K562 (cell line): Measurements from ENCODE around the gene SCAPER. TPM values are rescaled to one million over a fixed set of nuclear protein-coding genes. Genes with fewer than 3 reads are reported as not detected.
A peak's percentile ranks its signal among the peaks of the same experiment; 100 is the strongest.

Experiments
- ATAC-seq: fragments of 200-7000 bp; cut with Tn5 transposase; 3 replicates; pipeline ENCODE4 v1.9.1; 2020; ENCODE audit warnings: moderate library complexity
- BruUV-seq: library from RNA; stranded (reverse); fragments of 400-500 nt; replicated peaks from 2 replicates; lab custom pipeline; 2021; lab: Mats Ljungman, UMichigan
- CTCF ChIA-PET: fragments of 300-600 bp; formaldehyde crosslinking; extraction: SDS; loops from one replicate; lab custom pipeline; 2021; ENCODE audit warnings: low intra/inter-chr PET ratio; lab: Yijun Ruan, JAX
- POLR2A ChIA-PET: fragments of 300-600, 350-650 bp; sonication (Branson Sonifier 250); formaldehyde crosslinking; extraction: SDS; loops from one replicate; lab custom pipeline; 2021; ENCODE audit warnings: antibody characterized with exemption, inconsistent platforms; lab: Yijun Ruan, JAX
- DNase-seq, 4 experiments: peaks; one replicate each; pipeline versions ENCODE4 v3.0.0 to v3.0.0-alpha.2; 2011 to 2018; ENCODE audit warnings: low spot score in 3 of 4, mixed read lengths in 3 of 4; ENCODE audit errors: extremely low read depth in 1 of 4
- FAIRE-seq: peaks from 2 replicates; lab custom pipeline; 2011; peaks lifted over from hg19 to GRCh38; lab: Jason Lieb, UNC
- H2AFZ ChIP-seq: 2 replicates; pipeline ENCODE4 v1.6.0; 2011; ENCODE audit warnings: low read depth, low read length, control low read depth, inconsistent platforms
- H3K27ac ChIP-seq: fragments of 200-600 bp; 3 replicates; pipeline ENCODE4 v1.8.0; 2011; ENCODE audit warnings: low read depth, mild to moderate bottlenecking, control low read depth, inconsistent platforms, low read length, moderate library complexity, mixed read lengths; ENCODE audit errors: extremely low read depth
- H3K27me3 ChIP-seq, 2 experiments: fragments of 300-600 bp in 1 of 2; 2 replicates in 1 of 2; 3 replicates in 1 of 2; pipeline versions ENCODE4 v1.6.0 to v1.8.0; 2011; ENCODE audit warnings: inconsistent platforms in 2 of 2, low read length in 2 of 2, mild to moderate bottlenecking in 1 of 2, mixed read lengths in 1 of 2, moderate library complexity in 1 of 2; ENCODE audit not compliant: control insufficient read depth in 2 of 2, insufficient read depth in 2 of 2
- H3K36me3 ChIP-seq: fragments of 300-600 bp; 3 replicates; pipeline ENCODE4 v1.8.0; 2011; ENCODE audit warnings: mild to moderate bottlenecking, low read length, inconsistent platforms; ENCODE audit not compliant: control insufficient read depth, insufficient read depth
- H3K4me1 ChIP-seq, 2 experiments: fragments of 200-600 bp in 1 of 2; replicated peaks in 1 of 2; 2 replicates in 1 of 2; 3 replicates in 1 of 2; pipeline versions ENCODE4 v1.5.1 to v1.8.0; 2011; ENCODE audit warnings: inconsistent platforms in 2 of 2, low read length in 2 of 2, mild to moderate bottlenecking in 1 of 2, mixed read lengths in 1 of 2, moderate library complexity in 1 of 2; ENCODE audit not compliant: control insufficient read depth in 2 of 2, insufficient read depth in 2 of 2
- H3K4me2 ChIP-seq: 2 replicates; pipeline ENCODE4 v1.6.1; 2011; ENCODE audit warnings: low read length, control low read depth, inconsistent platforms, mixed read lengths; ENCODE audit not compliant: insufficient read depth
- H3K4me3 ChIP-seq: fragments of 200-600 bp; sonication (generic), shearing (Covaris generic); 2 replicates; pipeline ENCODE4 v1.5.1; 2016; ENCODE audit warnings: control low read depth, inconsistent platforms
- H3K79me2 ChIP-seq: fragments of 200-600 bp; 3 replicates; pipeline ENCODE4 v1.8.0; 2011; ENCODE audit warnings: low read length, inconsistent platforms; ENCODE audit not compliant: control insufficient read depth, insufficient read depth
- H3K9ac ChIP-seq, 2 experiments: 2 replicates each; pipeline versions ENCODE4 v1.6.0 to v1.6.1; 2011; ENCODE audit warnings: low read depth in 2 of 2, low read length in 2 of 2, control low read depth in 1 of 2, inconsistent platforms in 1 of 2, mild to moderate bottlenecking in 1 of 2, mixed read lengths in 1 of 2; ENCODE audit not compliant: insufficient read depth in 1 of 2
- H3K9me1 ChIP-seq: one replicate; pipeline ENCODE4 v1.6.0; 2011; ENCODE audit warnings: inconsistent platforms, mild to moderate bottlenecking, low read length, moderate library complexity; ENCODE audit not compliant: control insufficient read depth, insufficient read depth
- H3K9me3 ChIP-seq: replicated peaks from 2 replicates; pipeline ENCODE4 v1.5.1; 2011; ENCODE audit warnings: low read depth, low read length, inconsistent platforms; ENCODE audit not compliant: control insufficient read depth, insufficient read depth
- H4K20me1 ChIP-seq: replicated peaks from 2 replicates; pipeline ENCODE4 v1.6.1; 2011; ENCODE audit warnings: low read length, inconsistent platforms, mixed read lengths; ENCODE audit not compliant: control insufficient read depth, insufficient read depth
- CCNT2 ChIP-seq: IDR thresholded peaks from 2 replicates; pipeline ENCODE4 v1.6.1; 2011; ENCODE audit warnings: borderline replicate concordance, low read depth, mild to moderate bottlenecking, moderate library complexity, mixed read lengths, low read length; ENCODE audit not compliant: insufficient read length; ENCODE audit errors: extremely low read depth
- CEBPB ChIP-seq: fragments of 450-650 bp; IDR thresholded peaks from 2 replicates; pipeline ENCODE4 v1.6.1; 2016; ENCODE audit warnings: missing genetic modification characterization, missing compliant biosample characterization
- CEBPG ChIP-seq, 3 experiments: fragments of 200-800 bp in 1 of 3; sonication (Bioruptor generic) in 1 of 3; sonication (generic) in 1 of 3; formaldehyde crosslinking in 1 of 3; IDR thresholded peaks in 2 of 3; conservative IDR thresholded peaks in 1 of 3; 2 replicates each; pipeline versions ENCODE4 v1.6.1 to v1.8.0; 2016 to 2022; ENCODE audit warnings: missing compliant biosample characterization in 2 of 3, missing genetic modification characterization in 2 of 3, mild to moderate bottlenecking in 1 of 3, missing genetic modification reagents in 1 of 3
- GABPA ChIP-seq: fragments of 200-800 bp; sonication (Bioruptor generic); conservative IDR thresholded peaks from 2 replicates; pipeline ENCODE4 v1.6.1; 2016; ENCODE audit warnings: low read depth, missing genetic modification characterization, missing compliant biosample characterization
- HDAC1 ChIP-seq, 2 experiments: fragments of 450-650 bp; IDR thresholded peaks; 2 replicates each; pipeline ENCODE4 v1.6.1; 2016 to 2017; ENCODE audit warnings: inconsistent platforms in 1 of 2, mild to moderate bottlenecking in 1 of 2, moderate library complexity in 1 of 2
- POLR2B ChIP-seq: fragments of 450-650 bp; IDR thresholded peaks from 2 replicates; pipeline ENCODE4 v1.6.1; 2018; ENCODE audit warnings: low read depth; ENCODE audit not compliant: partially characterized antibody
- RHOXF2B ChIP-seq: fragments of 250-450 bp; sonication (Bioruptor Pico); conservative IDR thresholded peaks from 2 replicates; pipeline ENCODE4 v1.5.1; 2021
- TCF3 ChIP-seq: sonication (generic); formaldehyde crosslinking; IDR thresholded peaks from 2 replicates; pipeline ENCODE4 v1.4.0; 2020; ENCODE audit warnings: mild to moderate bottlenecking, missing genetic modification reagents
- ZNF24 ChIP-seq: fragments of 450-650 bp; IDR thresholded peaks from 2 replicates; pipeline ENCODE4 v1.6.1; 2016
- ZNF384 ChIP-seq: IDR thresholded peaks from 2 replicates; pipeline ENCODE4 v1.6.1; 2012; ENCODE audit warnings: low read depth, low read length, improper control_type of control experiment
- ZNF644 ChIP-seq: fragments of 200-800 bp; sonication (Bioruptor generic); IDR thresholded peaks from 2 replicates; pipeline ENCODE4 v1.6.1; 2016; ENCODE audit warnings: low read depth, missing genetic modification characterization, missing compliant biosample characterization
- in situ Hi-C: fragments of 300-500 bp; cut with MboI; formaldehyde crosslinking; loops from 4 replicates; pipeline ENCODE4 v1.15.0; 2018; ENCODE audit warnings: inconsistent platforms, mixed read lengths
- intact Hi-C: fragments of 100-400 bp; cut with micrococcal nuclease; formaldehyde crosslinking; loops from 2 replicates; pipeline ENCODE4 v1.14.2; 2022
- polyA plus RNA-seq, 8 experiments: library from polyadenylated mRNA; depleted of rRNA in 4 of 8; stranded (reverse) in 5 of 8; unstranded in 3 of 8; fragments of >200 nt; fragmentation: Nextera tagmentation in 2 of 8; fragmentation: Illumina TruSeq in 1 of 8; extraction: Ambion mirVana in 2 of 8; extraction: Trizol in 1 of 8; gene quantifications; 2 replicates each; pipeline versions ENCODE4 v1.2.1 to v1.2.3, GENCODE V29; 2011 to 2014; ENCODE audit warnings: inconsistent platforms in 1 of 8, missing spikeins in 1 of 8
- total RNA-seq, 7 experiments: library from RNA; depleted of rRNA in 6 of 7; stranded (reverse); fragments of >200 nt in 6 of 7; fragmentation: Illumina TruSeq in 2 of 7; extraction: Trizol in 2 of 7; gene quantifications; 2 replicates each; pipeline versions ENCODE4 v1.2.1 to v1.2.3, GENCODE V29; 2011 to 2021; ENCODE audit warnings: low replicate concordance in 1 of 7

The SCAPER gene
- total and polyA plus RNA-seq, 9 of the 15 experiments (the other 6 are each of a cell fraction or from before 2014, with no cell fraction given): 1.3 to 5.7 (median 3.2) TPM

DNA sequence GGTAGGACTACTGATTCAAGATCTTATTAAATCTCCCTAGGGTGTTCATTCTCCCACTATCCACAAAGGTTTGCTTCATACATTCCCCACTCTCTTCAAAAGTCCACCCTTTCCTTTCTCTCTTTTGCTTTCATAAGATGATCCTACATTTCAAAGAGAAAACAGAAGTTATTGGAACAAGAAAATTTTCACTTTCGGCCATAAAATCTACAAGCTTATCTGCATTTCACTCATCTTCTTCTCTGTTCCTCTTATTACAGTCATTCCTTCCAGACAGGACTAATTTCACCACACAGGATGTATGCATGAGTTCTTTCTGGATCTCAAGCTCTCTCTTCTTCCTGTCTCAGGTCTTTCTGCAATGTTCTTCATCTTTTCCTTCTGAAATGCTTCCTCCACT is 329.9 kb downstream of the SCAPER start (continued):
- no peak for TF ChIP-seq ZNF24
- no peak for TF ChIP-seq ZNF384

DNA sequence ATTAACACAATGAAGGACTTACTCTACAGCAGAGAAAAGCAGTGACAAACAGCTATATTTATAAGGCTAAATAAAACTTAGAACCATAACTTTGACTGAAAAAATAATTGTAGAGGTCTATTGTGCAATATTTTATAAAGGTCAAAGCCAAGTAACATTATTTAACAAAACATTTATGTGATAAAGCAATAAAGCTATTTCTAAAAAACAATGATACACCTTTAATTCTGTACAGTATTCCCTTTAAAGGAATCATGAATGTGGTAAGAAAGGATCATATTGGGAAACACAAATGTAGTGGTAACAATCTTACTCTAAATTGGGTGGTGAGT is 332.2 kb downstream of the SCAPER start:
- Histone ChIP-seq H3K4me2 (no peak overlapping the region), H3K36me3 (no peaks in the 10 kb centered on the region), H3K4me1 (no peaks in the 10 kb centered on the region), H4K20me1 (no peaks in the 10 kb centered on the region), H3K9ac (no peak overlapping the region), H3K9me1 (no peaks in the 10 kb centered on the region), H3K9me3 (no peaks in the 10 kb centered on the region), H2AFZ (no peak overlapping the region), H3K4me3 (no peak overlapping the region), H3K79me2 (no peaks in the 10 kb centered on the region), H3K27ac (no peak overlapping the region), H3K27me3 (no peaks in the 10 kb centered on the region)
- POLR2A ChIA-PET: interaction anchor here (0.5 kb wide), 1 partner anchor 224 kb away, joined by 3 read pairs; no protein-coding TSS in a partner anchor
- ATAC-seq (no peak), DNase-seq (no peak), FAIRE-seq (no peak)
- no peak for TF ChIP-seq POLR2B
- no peak for TF ChIP-seq ZNF644 (tag)
- no peak for TF ChIP-seq TCF3
- no peak for TF ChIP-seq CCNT2
- no peak for TF ChIP-seq HDAC1 (IDR thresholded peaks at IDR 0.05)
- no peak for TF ChIP-seq CEBPG (CRISPR knock-in tag; IDR thresholded peaks at IDR 0.05)
- TF ChIP-seq CEBPG (tag; conservative IDR thresholded peaks at IDR 0.05 in 1 of 2, IDR thresholded peaks at IDR 0.05 in 1 of 2): peak in 1 of 2 experiments; percentile 65; a peak in 2 of 4 replicates
- peak; percentile 43 for TF ChIP-seq CEBPB (tag)
- no peak for TF ChIP-seq RHOXF2B (CRISPR knock-in tag)
- no peak for TF ChIP-seq GABPA (tag)
- in situ Hi-C loops: loop anchor here (5.0 kb wide), 1 partner anchor 49 kb away; no protein-coding TSS in a partner anchor
- BruUV-seq: no TSS peak
- intact Hi-C loops: no loop called here
- CTCF ChIA-PET: no interaction called here
